OCI-LY1 (cell line): ENCODE measurements around the gene PWP2.
"Not testable (repeated sequence)": the region's sequence is repeated elsewhere in the genome, so short reads cannot be mapped to it uniquely, and the experiment has no call there.

Source experiments
- EZH2 ChIP-seq: fragments of 200-600 bp; sonication (generic), shearing (Covaris generic); IDR thresholded peaks from 2 replicates; pipeline ENCODE4 v1.8.0; 2017; ENCODE audit warnings: borderline replicate concordance, mixed run types, mild to moderate bottlenecking, antibody characterized with exemption, low read length, moderate library complexity, mixed read lengths
- TF ChIP-seq, protein P1 (sequence below): fragments of 200-600 bp; sonication (generic), shearing (Covaris generic); IDR thresholded peaks from 2 replicates; pipeline ENCODE4 v1.5.1; 2017; ENCODE audit warnings: mild to moderate bottlenecking, antibody characterized with exemption, low read length, moderate library complexity, mixed read lengths

DNA sequence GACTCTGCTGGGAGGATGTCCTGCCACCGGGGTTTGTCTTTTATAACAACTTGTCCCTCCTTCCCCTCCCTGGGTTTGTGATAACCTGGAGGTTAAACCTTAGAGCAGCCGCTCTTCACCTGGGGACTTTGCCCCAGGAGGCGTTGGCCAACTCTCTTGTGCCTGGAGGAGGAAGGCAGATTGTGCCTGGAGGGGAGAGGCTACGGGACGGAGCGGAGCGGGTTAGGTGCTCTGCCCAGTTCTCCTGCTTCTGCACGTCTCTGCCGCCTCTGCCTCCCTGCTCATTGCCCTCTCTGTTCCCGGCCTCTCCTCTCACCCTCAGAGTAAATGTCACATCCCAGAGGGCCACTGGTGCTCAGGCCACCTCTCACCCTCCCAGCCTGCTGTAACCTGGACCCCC, 63.1 kb downstream of the PWP2 start:
- TF ChIP-seq, protein P1, sequence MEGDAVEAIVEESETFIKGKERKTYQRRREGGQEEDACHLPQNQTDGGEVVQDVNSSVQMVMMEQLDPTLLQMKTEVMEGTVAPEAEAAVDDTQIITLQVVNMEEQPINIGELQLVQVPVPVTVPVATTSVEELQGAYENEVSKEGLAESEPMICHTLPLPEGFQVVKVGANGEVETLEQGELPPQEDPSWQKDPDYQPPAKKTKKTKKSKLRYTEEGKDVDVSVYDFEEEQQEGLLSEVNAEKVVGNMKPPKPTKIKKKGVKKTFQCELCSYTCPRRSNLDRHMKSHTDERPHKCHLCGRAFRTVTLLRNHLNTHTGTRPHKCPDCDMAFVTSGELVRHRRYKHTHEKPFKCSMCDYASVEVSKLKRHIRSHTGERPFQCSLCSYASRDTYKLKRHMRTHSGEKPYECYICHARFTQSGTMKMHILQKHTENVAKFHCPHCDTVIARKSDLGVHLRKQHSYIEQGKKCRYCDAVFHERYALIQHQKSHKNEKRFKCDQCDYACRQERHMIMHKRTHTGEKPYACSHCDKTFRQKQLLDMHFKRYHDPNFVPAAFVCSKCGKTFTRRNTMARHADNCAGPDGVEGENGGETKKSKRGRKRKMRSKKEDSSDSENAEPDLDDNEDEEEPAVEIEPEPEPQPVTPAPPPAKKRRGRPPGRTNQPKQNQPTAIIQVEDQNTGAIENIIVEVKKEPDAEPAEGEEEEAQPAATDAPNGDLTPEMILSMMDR: not testable (repeated sequence)
- TF ChIP-seq EZH2: not testable (repeated sequence)
